ENCODE measurements around the gene NPL.
A peak's percentile ranks its signal among the peaks of the same experiment; 100 is the strongest.

NPL gene

GRCh38 chr1:182766881-182767645, 22.5 kb upstream of the NPL start:
- no peaks in the 10 kb centered on the region for H3K9me3 Mint-ChIP-seq
- no peaks in the 10 kb centered on the region for H3K36me3 Mint-ChIP-seq
- no peak overlapping the region for H3K4me3 Mint-ChIP-seq
- H3K27ac Mint-ChIP-seq: no peak overlapping the region
- no peaks in the 10 kb centered on the region for H3K4me1 Mint-ChIP-seq
- DNase-seq (ENCODE audit: low spot score in 2 of 2): no peak
- no peak for ATAC-seq

GRCh38 chr1:182768963-182769362, 20.6 kb upstream of the NPL start:
- DNase-seq (ENCODE audit: low spot score in 2 of 2): no peak

DNA sequence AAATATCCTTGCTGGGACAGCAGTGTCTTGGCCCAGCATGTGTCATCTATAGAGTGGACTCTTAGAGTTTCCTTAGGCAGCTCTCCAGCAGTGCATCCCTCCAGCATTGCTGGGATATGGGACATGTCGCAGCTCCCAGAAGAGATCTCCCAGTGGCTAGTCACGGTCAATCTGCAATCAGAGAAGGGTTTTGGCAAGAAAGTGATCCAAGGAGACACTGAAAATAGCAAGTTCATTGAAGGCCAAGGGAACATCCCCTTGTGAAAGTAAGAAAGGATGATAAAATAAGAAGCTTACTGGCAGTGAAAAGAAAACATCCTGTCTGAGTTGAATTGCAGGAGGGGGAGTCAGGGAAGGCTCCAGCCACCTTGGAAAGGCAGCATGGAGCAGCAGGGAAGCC, 19.3 kb upstream of the NPL start:
- ATAC-seq: no peak
- no peaks in the 10 kb centered on the region for H3K36me3 Mint-ChIP-seq
- H3K9me3 Mint-ChIP-seq: no peaks in the 10 kb centered on the region
- H3K27ac Mint-ChIP-seq: no peak overlapping the region
- no peak for DNase-seq (ENCODE audit: low spot score in 2 of 2)
- H3K4me1 Mint-ChIP-seq: no peaks in the 10 kb centered on the region
- H3K4me3 Mint-ChIP-seq: no peak overlapping the region

More at GRCh38 chr1:182768963-182769362, 20.6 kb upstream of the NPL start:
- Mint-ChIP-seq H3K4me3 (no peak overlapping the region), H3K36me3 (no peaks in the 10 kb centered on the region), H3K9me3 (no peaks in the 10 kb centered on the region), H3K4me1 (no peaks in the 10 kb centered on the region), H3K27ac (no peak overlapping the region)
- no peak for ATAC-seq

DNA sequence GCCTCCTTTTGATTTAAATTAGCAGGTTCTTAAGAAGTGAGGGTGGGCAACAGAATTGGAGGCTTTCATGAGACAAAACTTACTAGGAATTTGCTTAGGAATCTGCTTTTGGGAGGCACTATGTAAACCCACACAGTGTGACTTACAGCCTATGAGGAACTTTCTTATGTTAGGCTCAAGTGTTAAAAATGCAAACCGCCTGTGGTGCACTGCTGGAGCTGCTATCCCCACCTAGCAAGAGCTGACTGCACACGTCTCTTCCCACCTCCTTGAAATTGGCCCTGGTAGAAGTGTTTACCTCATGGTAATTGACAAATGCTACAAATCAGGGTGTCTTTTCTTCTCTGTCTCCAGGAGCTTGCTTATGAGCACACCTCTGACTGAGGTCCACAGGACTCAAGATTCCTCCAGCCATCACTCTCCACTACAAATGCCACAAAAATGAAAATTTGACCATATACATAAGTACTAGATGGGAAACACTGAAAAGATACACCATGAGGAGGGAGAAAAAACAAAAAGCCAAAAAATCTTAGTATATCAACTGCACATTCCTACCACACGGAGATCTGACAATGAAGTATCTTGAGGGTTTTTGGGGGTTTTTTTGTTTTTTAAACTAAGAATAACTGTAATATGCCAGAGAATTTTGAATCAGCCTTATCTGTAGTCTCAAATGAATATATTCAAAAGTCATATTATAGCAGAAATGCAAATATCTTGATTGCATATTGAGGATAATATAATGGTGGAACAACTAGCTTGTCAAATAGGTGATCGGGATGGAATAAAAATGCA, 18.2 kb upstream of the NPL start:
- ATAC-seq (no peak), DNase-seq (ENCODE audit: low spot score in 2 of 2) (no peak)
- Mint-ChIP-seq H3K27ac (no peak overlapping the region), H3K4me3 (no peak overlapping the region), H3K9me3 (no peaks in the 10 kb centered on the region), H3K4me1 (no peaks in the 10 kb centered on the region), H3K36me3 (no peaks in the 10 kb centered on the region)

DNA sequence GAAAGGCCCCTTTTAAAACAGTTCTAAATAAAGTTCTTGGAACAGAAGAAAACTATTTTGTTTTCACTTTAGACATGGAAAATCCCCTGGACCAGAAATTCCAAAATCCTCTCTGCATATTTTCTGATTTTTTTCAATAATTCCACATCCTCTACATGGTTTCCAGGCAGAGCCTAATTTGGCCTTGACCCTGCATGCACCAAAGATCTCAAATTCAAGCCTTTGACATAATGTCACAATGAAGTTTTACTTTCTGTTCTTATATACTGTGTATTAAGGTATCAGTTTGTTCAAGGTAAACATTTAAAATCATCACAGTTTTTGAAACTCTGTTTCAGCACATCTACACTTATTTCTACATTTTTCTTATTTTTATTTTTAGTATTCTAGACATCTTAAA, 12.2 kb upstream of the NPL start:
- no peak overlapping the region for H3K27ac Mint-ChIP-seq
- H3K4me1 Mint-ChIP-seq: peaks cover 7% of the 10 kb centered on the region
- H3K9me3 Mint-ChIP-seq: no peaks in the 10 kb centered on the region
- DNase-seq (ENCODE audit: low spot score in 2 of 2): no peak
- H3K36me3 Mint-ChIP-seq: no peaks in the 10 kb centered on the region
- no peak for ATAC-seq
- H3K4me3 Mint-ChIP-seq: no peak overlapping the region

- ATAC-seq (no peak), DNase-seq (ENCODE audit: low spot score in 2 of 2) (no peak)
- Mint-ChIP-seq H3K4me3 (no peak overlapping the region), H3K27ac (no peak overlapping the region), H3K36me3 (no peaks in the 10 kb centered on the region), H3K4me1 (peaks cover 10% of the 10 kb centered on the region), H3K9me3 (no peaks in the 10 kb centered on the region)
Measured at GRCh38 chr1:182778862-182779261, 10.7 kb upstream of the NPL start.

DNA sequence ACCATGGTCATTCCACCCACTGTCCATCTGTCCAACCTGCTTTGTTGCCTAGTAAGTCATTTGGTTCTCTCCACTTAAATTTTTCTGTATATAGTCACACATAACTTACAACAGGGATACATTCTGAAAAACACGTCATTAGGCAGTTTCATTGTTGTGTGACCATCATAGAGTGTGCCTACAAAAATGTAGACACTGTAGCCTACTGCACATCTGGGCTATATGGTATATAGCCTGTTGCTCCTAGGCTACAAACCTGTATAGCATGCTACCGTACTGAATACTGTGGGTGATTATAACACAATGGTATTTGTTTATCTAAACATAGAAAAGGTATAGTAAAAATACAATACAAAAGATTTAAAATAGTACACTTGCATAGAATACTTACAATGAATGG, 10.0 kb upstream of the NPL start:
- H3K36me3 Mint-ChIP-seq: no peaks in the 10 kb centered on the region
- no peak overlapping the region for H3K4me3 Mint-ChIP-seq
- ATAC-seq: no peak
- no peak overlapping the region for H3K27ac Mint-ChIP-seq
- no peak for DNase-seq (ENCODE audit: low spot score in 2 of 2)
- no peaks in the 10 kb centered on the region for H3K9me3 Mint-ChIP-seq
- peaks cover 10% of the 10 kb centered on the region for H3K4me1 Mint-ChIP-seq

DNA sequence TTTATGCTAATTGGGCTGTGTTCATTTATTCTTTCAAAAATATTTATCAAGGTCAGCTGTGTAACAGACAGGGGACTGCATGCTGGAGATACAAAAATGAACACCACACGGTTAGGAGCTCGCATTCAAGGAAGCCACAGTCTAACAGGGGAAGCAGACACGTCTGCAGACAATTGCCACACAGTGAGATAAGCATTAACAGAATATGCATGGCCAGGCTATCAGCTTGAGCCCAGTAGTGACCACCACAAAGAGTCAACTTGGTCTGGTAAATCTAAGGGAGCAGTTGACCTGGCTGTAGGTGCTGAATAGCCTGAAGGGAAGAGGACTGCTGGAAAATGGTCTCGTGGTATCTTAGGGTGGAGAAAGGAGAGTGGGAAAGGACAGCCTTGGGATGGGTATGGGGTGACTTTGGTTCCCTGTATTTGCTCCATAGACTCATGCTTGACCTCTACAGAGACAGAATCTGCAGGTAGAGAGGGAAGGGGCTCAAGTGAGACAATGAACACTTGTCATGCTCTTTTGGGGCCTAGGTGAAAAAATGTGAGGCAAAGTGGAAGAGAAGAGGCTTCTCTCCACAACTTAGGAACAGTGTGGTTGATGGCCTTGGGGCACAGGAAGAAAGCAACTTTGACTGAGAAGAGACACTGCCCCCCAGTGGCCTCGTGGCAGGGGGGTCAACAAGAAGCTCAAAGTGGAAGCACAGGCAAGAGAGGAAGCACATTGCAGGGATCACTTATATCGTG, 7.6 kb upstream of the NPL start:
- Mint-ChIP-seq H3K36me3 (no peaks in the 10 kb centered on the region), H3K27ac (no peak overlapping the region), H3K4me1 (peaks cover 10% of the 10 kb centered on the region), H3K4me3 (no peak overlapping the region), H3K9me3 (no peaks in the 10 kb centered on the region)
- ATAC-seq (peak; percentile 83), DNase-seq (ENCODE audit: low spot score in 2 of 2) (peak; percentile 48 to 80)

DNA sequence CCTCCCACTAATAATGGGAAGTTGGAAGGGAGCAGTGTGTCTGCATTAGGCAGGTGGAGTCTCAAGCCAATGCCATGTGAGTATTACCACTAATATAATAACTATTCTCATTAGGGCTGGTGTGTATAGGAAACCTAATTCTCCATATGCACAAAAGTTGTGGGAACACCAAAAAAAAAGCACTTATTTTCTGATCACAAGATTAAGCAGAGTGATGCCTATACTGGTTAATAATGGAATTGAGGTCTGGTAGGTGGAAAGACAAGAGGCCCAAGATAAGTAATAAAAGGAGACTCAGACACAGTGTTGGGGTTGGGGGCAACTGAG, 7.0 kb upstream of the NPL start:
- ATAC-seq (no peak), DNase-seq (ENCODE audit: low spot score in 2 of 2) (no peak)
- no peak overlapping the region for H3K27ac Mint-ChIP-seq
- no peaks in the 10 kb centered on the region for H3K36me3 Mint-ChIP-seq
- peaks cover 10% of the 10 kb centered on the region for H3K4me1 Mint-ChIP-seq
- no peak overlapping the region for H3K4me3 Mint-ChIP-seq
- H3K9me3 Mint-ChIP-seq: no peaks in the 10 kb centered on the region

GRCh38 chr1:182783068-182783467, 6.5 kb upstream of the NPL start:
- no peaks in the 10 kb centered on the region for H3K9me3 Mint-ChIP-seq
- H3K4me3 Mint-ChIP-seq: no peak overlapping the region
- peaks cover 13% of the 10 kb centered on the region for H3K4me1 Mint-ChIP-seq
- no peaks in the 10 kb centered on the region for H3K36me3 Mint-ChIP-seq
- DNase-seq (ENCODE audit: low spot score in 2 of 2) (no peak), ATAC-seq (no peak)
- no peak overlapping the region for H3K27ac Mint-ChIP-seq

GRCh38 chr1:182784556-182785171, 4.9 kb upstream of the NPL start:
- Mint-ChIP-seq H3K9me3 (no peaks in the 10 kb centered on the region), H3K4me1 (peaks cover 24% of the 10 kb centered on the region), H3K27ac (no peak overlapping the region), H3K4me3 (no peak overlapping the region), H3K36me3 (no peaks in the 10 kb centered on the region)
- ATAC-seq (no peak), DNase-seq (ENCODE audit: low spot score in 2 of 2) (no peak)

- Mint-ChIP-seq H3K36me3 (no peaks in the 10 kb centered on the region), H3K27ac (no peak overlapping the region), H3K4me1 (peaks cover 28% of the 10 kb centered on the region), H3K9me3 (no peaks in the 10 kb centered on the region), H3K4me3 (no peak overlapping the region)
- ATAC-seq (no peak), DNase-seq (ENCODE audit: low spot score in 2 of 2) (no peak)
Measured at GRCh38 chr1:182785181-182785580, 4.4 kb upstream of the NPL start.

- H3K27ac Mint-ChIP-seq: no peak overlapping the region
- H3K36me3 Mint-ChIP-seq: no peaks in the 10 kb centered on the region
- H3K9me3 Mint-ChIP-seq: no peaks in the 10 kb centered on the region
- DNase-seq (ENCODE audit: low spot score in 2 of 2) (no peak), ATAC-seq (no peak)
- H3K4me3 Mint-ChIP-seq: no peak overlapping the region
- H3K4me1 Mint-ChIP-seq: peaks cover 28% of the 10 kb centered on the region
Measured at GRCh38 chr1:182786223-182786994, 3.2 kb upstream of the NPL start.

DNA sequence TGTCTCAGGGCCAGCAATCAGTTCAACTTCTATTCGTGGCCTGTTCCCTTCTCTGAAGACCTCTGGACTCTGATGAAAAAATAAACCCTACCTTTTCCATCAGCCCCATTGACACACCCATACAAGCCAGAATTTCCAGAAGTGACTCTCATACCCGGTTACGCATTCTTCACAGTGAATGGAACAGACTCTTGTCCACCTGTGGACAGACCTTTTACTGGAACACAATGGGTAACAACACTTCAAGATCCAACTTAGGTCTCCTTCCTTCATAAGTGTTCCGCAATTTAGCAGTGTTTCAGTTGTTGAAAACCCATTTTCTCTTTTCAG, 2.6 kb upstream of the NPL start:
- no peak overlapping the region for H3K27ac Mint-ChIP-seq
- H3K4me3 Mint-ChIP-seq: no peak overlapping the region
- no peaks in the 10 kb centered on the region for H3K9me3 Mint-ChIP-seq
- no peak for DNase-seq (ENCODE audit: low spot score in 2 of 2)
- no peak for ATAC-seq
- peaks cover 25% of the 10 kb centered on the region for H3K4me1 Mint-ChIP-seq
- no peaks in the 10 kb centered on the region for H3K36me3 Mint-ChIP-seq
